Dermis blood vessel endothelial cell (primary cell): ENCODE measurements around the gene TBCEL. TPM values are rescaled to one million over a fixed set of nuclear protein-coding genes. Genes with fewer than 3 reads are reported as not detected.

Experiments used
- DNase-seq: peaks from one replicate; pipeline ENCODE4 v3.0.0; 2010
- total RNA-seq: library from RNA; depleted of rRNA; stranded (reverse); fragments of >200 nt; gene quantifications from 2 replicates; pipeline ENCODE4 v1.2.3, GENCODE V29; 2014

Gene TBCEL
- total RNA-seq, 1 donor from 2014 or later = 35.7 TPM

DNA sequence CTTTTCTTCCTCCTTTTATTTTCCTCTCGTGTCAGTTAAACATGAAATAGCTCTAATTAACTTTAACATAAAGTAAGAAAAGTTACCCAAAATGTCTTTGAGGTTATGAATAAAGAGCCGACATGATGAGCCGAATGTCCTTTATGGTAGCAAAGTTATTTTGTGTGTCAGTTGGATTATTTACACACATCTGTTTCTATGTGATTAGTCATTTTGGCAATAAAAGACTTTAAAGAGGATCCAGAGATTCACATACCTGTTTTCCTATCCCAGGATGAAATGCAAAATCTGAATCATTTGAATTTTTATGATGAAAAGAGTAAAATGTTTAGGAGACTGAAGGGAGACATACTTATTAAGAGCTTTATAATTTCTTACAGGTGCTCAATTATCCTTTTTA is 43.1 kb downstream of the TBCEL start:
- DNase-seq = no peak

DNA sequence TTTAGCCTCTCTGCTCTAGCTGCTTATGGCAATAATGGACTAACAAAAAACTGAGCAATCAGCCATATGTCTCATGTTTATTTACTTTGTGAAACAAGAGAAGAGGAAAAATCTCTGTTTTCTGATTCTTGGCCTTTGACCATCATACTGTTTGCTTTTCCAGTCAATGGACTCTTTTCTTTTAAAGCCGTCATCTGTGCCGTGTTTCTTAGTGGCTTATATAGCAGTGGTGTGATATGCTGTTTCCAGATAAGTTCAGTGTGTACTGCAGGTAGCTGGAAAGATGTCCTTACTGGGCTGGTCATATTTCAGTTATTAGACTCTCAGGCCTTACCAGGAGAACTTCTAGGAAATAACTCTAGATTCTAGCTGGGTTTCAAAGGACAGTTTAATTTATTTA is 43.6 kb downstream of the TBCEL start:
- no peak for DNase-seq

GRCh38 chr11:121067962-121068647 is 44.2 kb downstream of the TBCEL start:
- DNase-seq = no peak

DNA sequence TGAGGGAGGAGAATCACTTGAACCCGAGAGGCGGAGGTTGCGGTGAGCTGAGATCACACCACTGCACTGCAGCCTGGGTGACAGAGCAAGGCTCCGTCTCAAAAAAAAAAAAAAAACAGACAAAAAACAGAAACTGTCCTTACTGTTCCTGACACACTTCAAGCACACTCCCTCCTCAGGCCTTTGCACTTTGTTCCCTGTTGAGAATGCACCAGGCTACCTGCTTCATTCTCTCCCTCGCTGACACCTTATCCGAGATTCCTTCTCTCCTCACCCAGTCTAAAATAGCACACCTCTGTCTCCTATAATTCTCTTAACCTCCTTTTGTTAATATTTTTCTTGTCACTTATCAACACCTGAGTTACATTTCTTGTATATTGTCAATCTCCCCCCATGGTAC is 44.9 kb downstream of the TBCEL start:
- DNase-seq = no peak

- DNase-seq = peak; percentile 13
Observed at GRCh38 chr11:121070951-121071845, 47.3 kb downstream of the TBCEL start.

DNA sequence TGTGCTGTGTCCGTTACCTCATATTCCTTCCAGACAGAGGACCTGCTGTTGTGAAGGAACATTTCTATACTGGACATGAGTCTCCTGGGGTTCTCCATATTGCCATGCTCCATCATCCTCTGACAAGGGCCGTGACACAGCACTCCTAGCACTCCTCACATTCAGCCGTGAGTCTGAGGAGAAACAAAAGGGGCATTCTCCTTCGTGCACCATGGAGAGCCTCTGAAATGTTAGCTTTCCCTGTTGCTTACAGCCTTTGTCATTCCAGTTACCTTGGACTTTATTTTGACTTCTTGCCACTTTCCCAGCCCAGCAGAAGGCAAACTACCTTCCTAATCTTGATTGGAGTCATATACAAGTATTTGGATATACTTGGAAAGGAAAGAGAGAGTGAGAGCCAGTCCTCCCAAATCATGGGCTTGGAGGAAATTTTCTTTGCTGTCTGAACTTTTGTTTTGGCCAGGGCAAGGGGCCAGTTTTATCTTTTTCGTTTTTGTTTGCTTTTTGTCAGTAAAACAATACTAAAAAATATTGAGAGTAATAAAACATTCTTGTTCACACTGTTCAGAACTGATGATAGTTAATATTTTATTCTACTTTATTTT is 48.0 kb downstream of the TBCEL start:
- no peak for DNase-seq

DNA sequence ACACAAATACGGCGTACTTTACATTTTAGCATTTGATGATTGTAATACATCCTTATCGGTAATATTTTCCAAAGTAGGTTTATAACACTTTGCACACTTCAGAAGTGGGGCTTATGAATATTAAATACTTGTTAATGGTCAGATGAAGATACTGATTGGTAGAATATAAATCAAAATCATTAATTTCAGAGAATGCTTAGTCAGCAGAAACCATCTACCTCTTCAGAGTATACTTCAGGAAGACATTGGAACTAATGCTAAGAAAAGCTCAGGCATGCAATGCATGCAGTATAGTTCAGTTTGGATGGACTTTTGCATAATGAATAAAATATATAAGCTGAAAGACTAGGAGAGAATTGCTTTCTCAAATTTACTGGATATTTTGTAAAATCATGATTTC is 57.4 kb downstream of the TBCEL start:
- no peak for DNase-seq

- no peak for DNase-seq
Observed at GRCh38 chr11:121082219-121082618, 58.3 kb downstream of the TBCEL start.

GRCh38 chr11:121082670-121083069 is 58.8 kb downstream of the TBCEL start:
- DNase-seq = peak; percentile 22

DNA sequence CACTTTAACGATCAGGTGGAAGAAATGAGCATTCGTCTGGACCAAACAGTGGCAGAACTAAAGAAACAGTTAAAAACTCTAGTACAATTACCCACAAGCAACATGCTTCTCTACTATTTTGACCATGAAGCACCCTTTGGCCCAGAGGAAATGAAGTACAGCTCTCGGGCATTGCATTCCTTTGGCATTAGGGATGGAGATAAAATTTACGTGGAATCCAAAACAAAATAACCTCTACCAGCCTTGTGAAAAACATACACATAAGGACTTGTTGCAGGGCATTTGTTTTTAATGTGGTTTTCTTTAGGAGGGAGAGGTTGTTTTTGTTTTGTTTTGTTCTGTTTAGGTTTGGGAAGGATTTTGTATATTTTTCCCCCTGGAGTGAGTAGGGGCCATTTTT is 63.0 kb downstream of the TBCEL start:
- no peak for DNase-seq

GRCh38 chr11:121089566-121089965 is 65.7 kb downstream of the TBCEL start:
- DNase-seq = no peak

- DNase-seq = no peak
Observed at GRCh38 chr11:121090145-121090721, 66.3 kb downstream of the TBCEL start.

DNA sequence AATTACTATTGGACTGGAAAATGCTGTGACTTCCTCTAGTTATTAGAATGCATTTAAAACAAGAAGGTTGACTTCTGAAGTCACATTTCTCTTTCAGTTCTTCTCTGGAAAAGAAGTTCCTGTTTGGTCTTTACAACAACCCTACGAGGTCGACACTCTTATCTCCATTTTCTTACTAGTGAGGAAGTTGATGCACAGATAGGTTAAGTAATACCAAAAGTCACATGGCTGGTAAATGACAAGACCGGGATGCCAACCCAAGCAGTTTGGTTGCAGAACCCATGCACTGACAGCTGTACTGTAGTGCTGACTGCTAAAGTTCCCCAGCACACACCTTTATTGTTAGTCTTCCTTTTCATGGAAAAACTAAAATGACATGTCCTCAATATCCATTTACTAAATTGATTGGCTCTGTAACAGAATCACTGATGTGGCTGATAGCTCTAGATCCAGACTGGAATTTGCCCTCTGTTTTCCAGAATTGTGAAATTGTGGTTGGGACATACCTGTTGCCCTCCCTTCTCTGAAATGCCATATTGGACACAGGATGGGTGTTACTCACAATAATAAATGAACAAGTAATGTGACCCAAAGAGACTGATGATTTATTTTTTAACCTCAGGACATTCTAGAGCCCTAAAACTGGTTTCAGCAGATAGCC is 67.7 kb downstream of the TBCEL start:
- DNase-seq = no peak

DNA sequence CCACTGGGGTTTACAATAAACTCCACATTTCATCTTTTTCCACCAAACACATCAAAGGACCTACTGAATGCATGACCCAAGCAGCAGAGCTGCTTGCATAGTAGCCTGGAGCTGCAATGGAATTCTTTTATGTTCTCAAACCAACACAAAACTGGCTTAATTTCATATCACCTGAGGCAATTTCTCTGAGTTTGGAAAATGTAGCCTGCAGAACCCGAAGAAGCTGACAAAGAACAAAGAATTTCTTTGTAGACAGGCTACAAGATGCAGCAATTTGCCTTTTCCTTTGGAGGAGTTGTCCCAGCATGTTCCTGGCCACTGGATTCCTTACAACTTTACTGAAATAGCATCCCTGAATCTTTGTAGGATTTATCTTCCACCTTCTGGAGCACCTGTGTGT is 71.7 kb downstream of the TBCEL start:
- no peak for DNase-seq

DNA sequence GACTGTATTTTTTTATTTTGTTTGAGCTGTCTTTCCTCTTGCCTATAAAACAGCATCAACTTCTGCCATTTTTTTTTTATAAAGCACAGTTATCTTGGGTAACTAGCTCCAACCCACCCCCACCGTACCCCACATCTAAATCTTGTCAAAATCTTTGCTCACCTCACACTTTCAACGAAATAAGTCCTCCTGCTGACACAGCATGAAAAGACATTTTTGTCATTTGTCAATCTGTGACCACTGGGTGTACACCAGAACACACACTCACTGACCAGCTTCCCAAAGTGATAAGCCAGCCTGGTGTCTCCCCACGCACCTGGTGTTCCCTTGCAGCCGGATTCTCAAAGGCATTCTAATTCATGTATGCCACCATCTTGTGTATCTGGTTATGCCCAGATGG is 75.5 kb downstream of the TBCEL start:
- DNase-seq = no peak

DNA sequence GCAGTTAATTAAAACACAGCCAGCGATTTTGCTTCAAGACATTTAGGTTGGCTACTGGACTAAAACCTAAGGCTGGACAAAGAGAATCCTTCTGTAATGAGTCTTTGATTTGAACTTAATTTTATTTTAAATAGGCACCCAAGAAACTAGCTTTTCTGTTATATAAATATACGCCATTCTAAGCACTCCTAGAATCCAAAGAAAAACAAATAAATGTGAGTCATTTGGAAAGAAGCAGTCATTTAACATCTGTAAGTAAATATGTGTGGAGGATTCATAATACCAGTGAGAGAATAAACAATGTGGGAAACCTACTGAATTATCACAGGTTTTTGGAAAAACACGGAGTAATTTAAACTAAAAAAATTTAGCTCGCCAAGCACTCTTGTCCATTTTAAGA is 76.0 kb downstream of the TBCEL start:
- no peak for DNase-seq

DNA sequence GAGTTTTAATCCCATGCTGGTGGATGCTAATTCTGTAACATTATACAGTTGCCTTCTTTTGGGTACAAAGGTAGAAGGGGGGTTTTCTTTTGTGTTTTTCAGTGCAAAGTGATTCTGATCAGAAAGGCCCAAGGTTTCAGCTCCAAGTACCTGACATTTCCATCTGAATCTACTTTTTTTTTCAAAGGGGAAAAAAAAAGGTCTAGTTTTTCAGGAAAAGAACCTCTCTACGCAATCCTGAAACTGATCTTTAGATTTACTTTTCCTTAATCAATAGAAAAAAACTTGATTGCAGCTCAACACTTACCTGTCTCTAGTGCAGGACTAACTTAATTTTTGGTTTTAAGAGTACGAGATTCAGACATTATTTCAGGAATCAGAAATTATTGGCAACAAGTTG is 77.0 kb downstream of the TBCEL start, which contains the start of gene TECTA:
TSS of gene TECTA (plus strand) at position 301 of the 400 bp plus-strand sequence. CDS start 1,423 bp downstream, outside the sequence.
- no peak for DNase-seq

DNA sequence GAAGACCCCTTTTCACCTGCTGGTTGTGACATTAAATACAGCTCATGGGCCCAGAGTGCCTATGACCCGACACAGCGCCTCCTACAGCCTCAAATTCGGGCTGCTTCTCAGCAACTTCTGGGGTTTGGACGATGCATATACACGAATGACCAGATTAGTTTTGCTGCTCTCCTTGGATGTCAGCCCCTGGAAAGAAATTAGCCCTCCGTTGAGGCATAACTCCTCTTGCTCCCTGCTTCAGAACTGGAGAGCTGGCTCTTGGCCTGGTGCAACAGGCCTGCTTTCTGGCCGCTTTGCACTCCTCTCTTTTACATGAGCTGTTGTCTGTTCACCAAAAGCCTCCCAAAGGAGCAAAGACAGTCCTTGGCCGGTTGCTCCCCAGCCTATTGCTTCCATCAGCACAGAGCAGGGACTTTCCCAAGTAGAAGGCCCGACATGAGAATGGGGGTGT is 80.4 kb downstream of the TBCEL start:
- DNase-seq = no peak

GRCh38 chr11:121105063-121105480 is 81.2 kb downstream of the TBCEL start:
- no peak for DNase-seq

- DNase-seq = no peak
Observed at GRCh38 chr11:121105481-121106195, 81.7 kb downstream of the TBCEL start.

- no peak for DNase-seq
Observed at GRCh38 chr11:121106812-121107211, 82.9 kb downstream of the TBCEL start.

DNA sequence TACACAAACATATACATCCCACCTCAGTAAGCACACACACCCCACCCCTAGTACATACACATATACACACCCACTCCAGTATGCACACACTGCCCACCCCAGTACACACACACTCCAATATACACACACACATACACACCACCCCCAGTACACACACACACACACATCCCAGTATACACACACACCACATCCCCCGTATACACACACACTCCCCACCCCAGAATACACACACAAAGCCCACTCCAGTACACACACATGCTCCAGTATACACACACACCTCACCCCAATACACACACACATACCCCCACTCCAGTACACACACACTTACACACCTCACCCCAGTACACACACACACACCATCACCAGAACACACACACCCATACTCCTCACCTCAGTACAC is 84.5 kb downstream of the TBCEL start:
- DNase-seq = no peak
